T-helper 1 cell treated with Interleukin-12 subunit alpha and Interleukin-12 subunit beta and Interleukin-4 antibody, amounts not matched to agents 30 ng/mL and 1 ng/mL, for 36 hours (primary cell): ENCODE results near the gene RASAL1. TPM values are rescaled to one million over a fixed set of nuclear protein-coding genes. Genes with fewer than 3 reads are reported as not detected.
"Not testable (repeated sequence)": the region's sequence is repeated elsewhere in the genome, so short reads cannot be mapped to it uniquely, and the experiment has no call there.

ENCODE experiments used
- intact Hi-C: fragments of 100-400 bp; cut with micrococcal nuclease; formaldehyde crosslinking; loops from one replicate; pipeline ENCODE4 v1.15.1; 2024
- total RNA-seq: library from RNA; stranded (reverse); gene quantifications from 2 replicates; pipeline ENCODE4 v1.2.3, GENCODE V29; 2022

Gene RASAL1
- total RNA-seq, 1 donor from 2014 or later: not detected

DNA sequence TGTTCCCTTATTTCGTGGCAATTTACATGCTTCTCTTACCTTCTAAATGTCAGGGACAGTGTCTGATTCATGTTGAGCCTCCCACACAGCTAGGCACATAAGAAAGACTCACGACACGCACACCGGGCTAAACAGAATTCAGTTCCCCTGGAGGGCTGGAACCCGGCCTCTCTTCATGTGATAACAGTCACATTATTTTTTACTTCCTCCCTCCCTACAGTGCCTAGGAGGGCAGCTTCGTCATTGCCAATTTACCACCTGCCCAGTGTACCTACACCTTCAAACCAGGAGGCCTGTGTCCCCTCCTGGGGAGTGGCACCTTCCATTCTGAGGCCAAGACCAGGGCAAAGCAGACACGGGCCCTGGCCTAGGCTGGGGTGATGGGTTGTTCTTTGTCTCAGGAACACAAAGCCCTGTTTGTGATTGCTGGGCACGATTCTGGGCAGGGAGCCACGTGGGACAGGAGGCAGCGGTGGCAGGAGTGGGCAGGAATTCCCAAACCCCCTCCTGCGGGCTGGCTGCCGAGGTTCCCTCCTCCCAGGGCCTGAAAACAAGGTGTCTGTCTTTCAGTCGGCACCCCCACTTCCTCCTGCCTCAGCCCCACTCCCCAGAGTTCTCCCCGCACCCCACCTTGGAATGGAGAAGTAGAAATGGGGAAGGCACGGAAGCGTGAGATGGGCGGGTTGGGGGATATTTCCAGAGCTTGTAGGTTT is 6.8 kb upstream of the RASAL1 start:
- intact Hi-C loops: no loop called here

DNA sequence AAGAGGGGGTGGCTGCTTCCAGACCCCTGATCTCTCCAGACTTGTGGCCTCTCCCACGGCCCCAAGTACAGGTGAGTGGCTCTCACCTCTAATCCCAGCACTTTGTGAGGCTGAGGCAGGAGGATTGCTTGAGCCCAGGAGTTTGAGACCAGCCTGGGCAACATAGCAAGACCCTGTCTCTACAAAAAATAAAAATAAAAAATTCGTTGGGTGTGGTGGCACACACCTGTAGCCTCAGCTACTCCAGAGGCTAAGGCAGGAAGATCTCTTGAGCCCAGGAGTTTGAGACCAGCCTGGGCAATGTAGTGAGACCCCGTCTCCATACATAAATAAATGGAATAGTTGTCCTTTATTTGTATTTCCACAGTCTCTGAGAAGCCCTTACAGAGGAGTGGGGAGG is 6.2 kb upstream of the RASAL1 start:
- intact Hi-C loops: not testable (repeated sequence)

DNA sequence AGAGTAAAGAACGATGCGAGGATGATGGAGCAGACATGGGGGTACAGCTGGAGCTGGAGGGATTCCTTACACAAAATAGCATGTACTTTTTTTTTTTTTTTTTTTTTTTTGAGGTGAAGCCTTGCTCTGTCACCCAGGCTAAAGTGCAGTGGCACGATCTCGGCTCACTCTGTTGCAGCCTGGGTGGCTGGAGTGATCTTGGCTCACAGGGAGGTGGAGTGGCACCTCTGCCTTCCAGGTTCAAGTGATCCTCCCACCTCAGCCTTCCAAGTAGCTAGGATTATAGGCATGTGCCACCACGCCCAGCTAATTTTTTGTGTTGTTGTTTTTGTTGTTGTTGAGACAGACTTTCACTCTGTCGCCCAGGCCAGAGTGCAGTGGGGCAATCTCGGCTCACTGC is 5.1 kb upstream of the RASAL1 start:
- intact Hi-C loops: no loop called here

GRCh38 chr12:113138826-113139225 is 3.3 kb upstream of the RASAL1 start:
- intact Hi-C loops: no loop called here

DNA sequence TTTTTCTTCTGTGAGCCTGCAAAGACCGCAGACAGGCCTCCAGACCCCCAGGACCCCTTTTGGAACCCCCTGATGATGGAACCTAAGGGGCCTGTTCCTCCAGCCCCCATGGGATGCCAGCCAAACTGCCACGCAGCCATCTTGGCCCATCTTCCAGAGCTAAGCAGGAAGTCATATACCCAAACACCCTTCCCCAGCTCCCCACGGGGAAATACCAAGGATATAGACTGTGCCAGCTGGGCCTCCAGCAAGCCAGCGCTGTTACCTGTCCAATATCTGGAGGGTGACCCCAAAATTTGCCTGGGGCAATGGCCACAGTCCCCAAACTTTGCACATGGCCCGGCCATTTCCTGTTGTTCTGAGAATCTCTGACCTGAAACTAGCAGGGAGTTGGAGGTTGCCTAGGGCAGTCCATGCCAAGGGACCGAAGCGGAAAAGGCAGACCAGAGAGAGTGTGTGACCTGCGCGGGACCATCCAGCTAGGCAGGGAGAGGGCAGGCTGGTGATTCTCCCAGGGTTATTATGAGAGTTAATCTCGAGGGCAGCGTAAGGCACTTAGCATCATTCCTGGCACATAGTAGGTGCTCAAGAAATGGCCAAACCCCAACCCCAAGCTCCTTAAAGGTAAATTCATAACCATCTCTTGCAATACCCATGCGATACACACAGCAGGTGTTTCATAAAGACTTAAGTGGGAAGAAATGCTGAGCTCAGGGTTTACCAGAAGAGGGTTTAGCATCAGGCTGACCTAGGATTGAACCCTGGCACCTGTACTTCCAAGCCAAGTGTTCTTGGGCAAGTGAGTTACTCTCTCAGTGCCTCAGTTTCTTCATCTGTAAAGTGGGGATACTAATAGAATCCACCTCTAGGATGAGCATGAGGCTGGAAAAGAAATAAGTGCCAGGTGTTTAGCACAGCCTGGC is 2.6 kb upstream of the RASAL1 start:
- intact Hi-C loops: no loop called here

- intact Hi-C loops: no loop called here
Observed at GRCh38 chr12:113136990-113137511, 1.5 kb upstream of the RASAL1 start.

DNA sequence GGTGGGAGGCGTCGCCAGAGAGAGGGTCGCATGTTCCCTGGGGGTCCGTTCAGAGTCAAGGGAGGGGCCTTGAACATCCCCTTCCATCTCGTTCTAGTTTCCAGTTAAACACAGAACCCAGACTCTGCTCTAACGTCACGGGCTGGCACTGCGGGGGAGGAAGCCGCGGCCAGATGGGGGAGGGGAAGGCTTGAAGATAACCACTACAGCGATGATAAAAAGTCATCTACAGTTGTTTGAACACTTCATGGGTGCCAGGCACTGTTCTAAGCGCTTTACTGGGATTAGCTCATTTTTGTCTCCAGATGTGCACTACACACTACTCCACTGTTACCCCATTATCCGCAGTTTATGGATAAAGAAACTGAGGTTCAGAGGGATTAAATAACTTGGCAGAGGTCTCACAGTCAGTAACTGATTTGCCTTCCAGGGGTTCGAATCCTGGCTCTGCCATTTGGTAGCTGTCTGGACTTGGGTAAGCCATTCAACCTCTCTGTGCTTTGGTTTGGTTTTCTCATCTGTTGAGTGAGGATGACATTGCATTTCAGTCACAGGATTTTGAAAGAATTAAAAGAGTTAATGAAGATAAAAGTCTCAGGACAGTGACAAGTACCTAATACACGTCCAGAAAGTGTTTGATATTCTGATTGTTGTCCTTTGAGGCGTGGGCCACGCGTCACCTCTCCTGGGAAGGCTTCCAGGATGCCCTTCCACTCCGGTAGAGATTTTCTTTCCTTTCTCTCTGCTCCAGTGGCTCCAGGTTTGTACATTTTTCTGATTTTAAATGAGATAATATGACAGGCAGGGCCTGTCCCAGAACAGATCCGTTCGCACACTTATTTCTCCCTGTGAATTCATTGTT is 798 bp upstream of the RASAL1 start:
- intact Hi-C loops: no loop called here

DNA sequence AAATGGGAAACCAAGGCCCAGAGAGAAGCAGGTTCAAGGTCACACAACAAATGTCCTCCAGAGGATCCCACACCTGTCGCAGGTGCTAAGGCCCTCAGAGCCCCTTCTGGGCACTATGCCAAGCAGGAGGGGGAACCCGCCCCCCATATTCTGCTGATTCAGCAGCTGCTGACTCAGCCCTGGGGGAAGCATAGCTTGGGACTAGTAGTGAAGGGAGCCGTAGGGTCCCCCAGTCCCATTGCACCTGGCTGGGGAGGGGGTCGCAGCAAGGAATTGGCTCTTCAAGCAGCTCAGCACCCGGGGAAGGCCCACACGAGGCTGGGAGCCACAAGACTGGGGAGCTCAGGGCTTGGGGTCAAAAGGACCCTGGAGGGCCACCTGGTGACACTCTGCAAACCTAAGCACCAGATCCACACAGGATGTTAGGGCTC is 1.0 kb downstream of the RASAL1 start:
- intact Hi-C loops: no loop called here

- intact Hi-C loops: no loop called here
Observed at GRCh38 chr12:113134071-113134470, 1.5 kb downstream of the RASAL1 start.

- intact Hi-C loops: no loop called here
Observed at GRCh38 chr12:113133666-113134065, 1.9 kb downstream of the RASAL1 start.

GRCh38 chr12:113133036-113133435 is 2.5 kb downstream of the RASAL1 start:
- intact Hi-C loops: no loop called here

- intact Hi-C loops: no loop called here
Observed at GRCh38 chr12:113131556-113131955, 4.0 kb downstream of the RASAL1 start.

DNA sequence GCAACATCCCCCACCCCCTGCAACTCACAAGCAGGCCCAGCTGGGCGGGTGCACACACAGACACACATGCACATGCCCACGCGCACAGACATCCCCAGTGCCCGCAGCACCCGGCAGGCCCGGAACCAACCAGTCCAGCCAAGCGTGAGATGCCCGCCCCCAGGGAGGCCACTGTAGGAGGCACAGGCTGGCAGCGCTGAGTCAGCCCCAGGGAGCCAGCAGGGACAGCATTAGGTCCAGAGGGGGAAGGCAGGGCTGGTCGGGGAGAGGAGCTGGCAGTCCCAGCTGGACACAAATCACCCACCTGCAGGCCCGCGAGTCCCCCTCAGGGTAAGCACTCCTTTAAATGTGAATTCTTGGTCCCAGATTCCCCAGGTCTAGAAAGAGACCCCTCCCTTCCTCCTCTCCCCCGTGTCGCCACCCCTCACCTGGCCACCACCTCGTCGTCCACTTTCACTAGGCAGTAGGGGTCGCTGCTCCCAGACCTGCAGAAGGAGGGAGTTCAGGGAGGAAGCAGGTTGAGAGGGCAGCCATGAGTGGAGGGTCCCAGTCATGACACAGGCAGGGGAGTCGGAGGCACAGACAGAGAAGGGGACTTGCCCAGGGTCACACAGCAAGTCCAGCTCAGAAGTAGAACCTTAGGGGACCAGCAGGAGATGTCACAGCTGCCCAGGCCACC is 5.0 kb downstream of the RASAL1 start:
- intact Hi-C loops: no loop called here

GRCh38 chr12:113129664-113130456 is 5.7 kb downstream of the RASAL1 start:
- intact Hi-C loops: no loop called here

GRCh38 chr12:113128802-113129663 is 6.5 kb downstream of the RASAL1 start:
- intact Hi-C loops: no loop called here

GRCh38 chr12:113127791-113128199 is 7.8 kb downstream of the RASAL1 start:
- intact Hi-C loops: no loop called here

GRCh38 chr12:113120670-113121370 is 14.7 kb downstream of the RASAL1 start:
- intact Hi-C loops: no loop called here

GRCh38 chr12:113119980-113120669 is 15.4 kb downstream of the RASAL1 start:
- intact Hi-C loops: no loop called here
